IMR-90 (cell line): Measurements from ENCODE around the gene PPFIBP2. TPM values are rescaled to one million over a fixed set of nuclear protein-coding genes. Genes with fewer than 3 reads are reported as not detected.

ENCODE experiments used
- ATAC-seq: fragments of 200-7000 bp; cut with Tn5 transposase; 2 replicates; pipeline ENCODE4 v1.9.1; 2020; ENCODE audit warnings: low read depth, mild to moderate bottlenecking, moderate library complexity
- BruUV-seq: library from RNA; stranded (reverse); fragments of 400-500 nt; replicated peaks from 2 replicates; lab custom pipeline; 2021; lab: Mats Ljungman, UMichigan
- CTCF ChIA-PET: fragments of 300-600 bp; formaldehyde crosslinking; extraction: SDS; loops from one replicate; lab custom pipeline; 2021; ENCODE audit warnings: antibody characterized with exemption; lab: Yijun Ruan, JAX
- POLR2A ChIA-PET: fragments of 300-600 bp; sonication (Branson Sonifier 250); formaldehyde crosslinking; loops from one replicate; lab custom pipeline; 2022; ENCODE audit warnings: antibody characterized with exemption; ENCODE audit not compliant: unreplicated experiment; lab: Charles Lee
- DNase-seq: peaks from one replicate; pipeline ENCODE4 v3.0.0; 2013
- H2AFZ ChIP-seq: replicated peaks from 2 replicates; pipeline ENCODE3; 2013; ENCODE audit warnings: low read length, mild to moderate bottlenecking; ENCODE audit not compliant: poor library complexity
- H2AK5ac ChIP-seq: 2 replicates; pipeline ENCODE4 v1.6.1; 2013; ENCODE audit warnings: low read depth, low read length, inconsistent platforms
- H2AK9ac ChIP-seq: replicated peaks from 2 replicates; pipeline ENCODE3; 2013; ENCODE audit warnings: mild to moderate bottlenecking, low read depth, low read length, moderate library complexity; ENCODE audit not compliant: poor library complexity
- H2BK120ac ChIP-seq: 2 replicates; pipeline ENCODE4 v1.6.1; 2013; ENCODE audit warnings: low read depth, low read length, inconsistent platforms
- H2BK15ac ChIP-seq: 3 replicates; pipeline ENCODE4 v1.6.1; 2013; ENCODE audit warnings: low read depth, low read length, inconsistent platforms
- H2BK20ac ChIP-seq: 2 replicates; pipeline ENCODE4 v1.6.1; 2013; ENCODE audit warnings: low read depth, mild to moderate bottlenecking, inconsistent platforms, low read length, moderate library complexity
- H2BK5ac ChIP-seq: 2 replicates; pipeline ENCODE4 v1.6.1; 2013; ENCODE audit warnings: mild to moderate bottlenecking, low read depth, low read length, inconsistent platforms; ENCODE audit not compliant: poor library complexity, severe bottlenecking
- H3K14ac ChIP-seq: replicated peaks from 2 replicates; pipeline ENCODE4 v1.6.1; 2013; ENCODE audit warnings: low read depth, low read length, inconsistent platforms
- H3K18ac ChIP-seq: 2 replicates; pipeline ENCODE4 v1.6.1; 2013; ENCODE audit warnings: low read depth, low read length, control low read depth
- H3K23ac ChIP-seq: 2 replicates; pipeline ENCODE4 v1.6.1; 2013; ENCODE audit warnings: low read depth, low read length, inconsistent platforms
- H3K27ac ChIP-seq: 2 replicates; pipeline ENCODE4 v1.5.1; 2013; ENCODE audit warnings: mild to moderate bottlenecking, control low read depth, low read length; ENCODE audit not compliant: insufficient read depth
- H3K27me3 ChIP-seq: 2 replicates; pipeline ENCODE4 v1.6.1; 2013; ENCODE audit warnings: low read length; ENCODE audit not compliant: control insufficient read depth, insufficient read depth
- H3K36me3 ChIP-seq: 2 replicates; pipeline ENCODE4 v1.6.1; 2013; ENCODE audit warnings: low read length, mixed read lengths; ENCODE audit not compliant: control insufficient read depth, insufficient read depth
- H3K4ac ChIP-seq: 2 replicates; pipeline ENCODE4 v1.6.1; 2013; ENCODE audit warnings: low read depth, low read length, inconsistent platforms
- H3K4me1 ChIP-seq: 2 replicates; pipeline ENCODE4 v1.6.1; 2013; ENCODE audit warnings: low read length, mixed read lengths; ENCODE audit not compliant: control insufficient read depth, insufficient read depth
- H3K4me2 ChIP-seq: 2 replicates; pipeline ENCODE4 v1.6.1; 2013; ENCODE audit warnings: low read depth, mild to moderate bottlenecking, control low read depth, low read length, moderate library complexity
- H3K4me3 ChIP-seq: 2 replicates; pipeline ENCODE4 v1.5.1; 2013; ENCODE audit warnings: low read depth, mild to moderate bottlenecking, control low read depth, low read length, moderate library complexity; ENCODE audit not compliant: insufficient read depth
- H3K56ac ChIP-seq: 2 replicates; pipeline ENCODE4 v1.6.1; 2013; ENCODE audit warnings: low read length, inconsistent platforms; ENCODE audit not compliant: insufficient read depth; ENCODE audit errors: extremely low read depth
- H3K79me1 ChIP-seq, 2 experiments: 2 replicates each; pipeline ENCODE4 v1.6.1; 2013; ENCODE audit warnings: low read length in 2 of 2, inconsistent platforms in 1 of 2, low read depth in 1 of 2
- H3K9ac ChIP-seq: 2 replicates; pipeline ENCODE4 v1.6.1; 2013; ENCODE audit warnings: low read depth, low read length, control low read depth
- H3K9me1 ChIP-seq: 2 replicates; pipeline ENCODE4 v1.6.1; 2013; ENCODE audit warnings: low read length, inconsistent platforms; ENCODE audit not compliant: insufficient read depth
- H3K9me3 ChIP-seq: 2 replicates; pipeline ENCODE4 v1.6.1; 2013; ENCODE audit warnings: low read length; ENCODE audit not compliant: control insufficient read depth, insufficient read depth
- H4K20me1 ChIP-seq: 2 replicates; pipeline ENCODE4 v1.6.1; 2013; ENCODE audit warnings: low read length, inconsistent platforms; ENCODE audit not compliant: insufficient read depth
- H4K5ac ChIP-seq: 2 replicates; pipeline ENCODE4 v1.6.1; 2013; ENCODE audit warnings: mild to moderate bottlenecking, low read depth, low read length, control low read depth
- H4K8ac ChIP-seq, 2 experiments: 2 replicates each; pipeline ENCODE4 v1.6.1; 2013; ENCODE audit warnings: low read depth in 2 of 2, low read length in 2 of 2, control low read depth in 1 of 2, inconsistent platforms in 1 of 2
- H4K91ac ChIP-seq: 2 replicates; pipeline ENCODE4 v1.6.1; 2013; ENCODE audit warnings: low read depth, low read length, inconsistent platforms; ENCODE audit not compliant: insufficient read depth
- BHLHE40 ChIP-seq: fragments of 150-350 bp; IDR thresholded peaks from 2 replicates; pipeline ENCODE4 v1.6.1; 2016; ENCODE audit warnings: mild to moderate bottlenecking, low read depth, low read length
- CEBPB ChIP-seq: IDR thresholded peaks from 2 replicates; pipeline ENCODE4 v1.6.1; 2012; ENCODE audit warnings: low read depth, low read length, improper control_type of control experiment
- CHD1 ChIP-seq: IDR thresholded peaks from 2 replicates; pipeline ENCODE4 v1.6.1; 2012; ENCODE audit warnings: low read depth, low read length, improper control_type of control experiment
- FOS ChIP-seq: fragments of 150-350 bp; IDR thresholded peaks from 2 replicates; pipeline ENCODE4 v1.6.1; 2016; ENCODE audit warnings: low read depth, low read length
- MAFK ChIP-seq: IDR thresholded peaks from 2 replicates; pipeline ENCODE4 v1.6.1; 2012; ENCODE audit warnings: low read depth, low read length, improper control_type of control experiment
- MAZ ChIP-seq: IDR thresholded peaks from 2 replicates; pipeline ENCODE4 v1.6.1; 2012; ENCODE audit warnings: low read depth, mild to moderate bottlenecking, low read length, improper control_type of control experiment, moderate library complexity, borderline replicate concordance
- MXI1 ChIP-seq: IDR thresholded peaks from 2 replicates; pipeline ENCODE4 v1.6.1; 2012; ENCODE audit warnings: low read depth, mild to moderate bottlenecking, low read length, moderate library complexity, borderline replicate concordance
- NFE2L2 ChIP-seq: fragments of 150-350 bp; IDR thresholded peaks from 2 replicates; pipeline ENCODE4 v1.6.1; 2016; ENCODE audit warnings: low read depth, mild to moderate bottlenecking, low read length
- POLR2A ChIP-seq: IDR thresholded peaks from 2 replicates; pipeline ENCODE4 v1.6.1; 2012; ENCODE audit warnings: mild to moderate bottlenecking, low read depth, low read length
- RAD21 ChIP-seq: IDR thresholded peaks from 2 replicates; pipeline ENCODE4 v1.6.1; 2012; ENCODE audit warnings: low read length, improper control_type of control experiment
- RCOR1 ChIP-seq: IDR thresholded peaks from 2 replicates; pipeline ENCODE4 v1.6.1; 2012; ENCODE audit warnings: mild to moderate bottlenecking, low read length, improper control_type of control experiment; ENCODE audit not compliant: insufficient replicate concordance
- RFX5 ChIP-seq: IDR thresholded peaks from 2 replicates; pipeline ENCODE4 v1.8.0; 2012; ENCODE audit warnings: low read depth, mild to moderate bottlenecking, low read length, moderate library complexity
- SMC3 ChIP-seq: fragments of 150-350 bp; IDR thresholded peaks from 2 replicates; pipeline ENCODE4 v1.6.1; 2016; ENCODE audit warnings: low read depth, mild to moderate bottlenecking, antibody characterized with exemption, low read length, moderate library complexity
- WGBS, 2 experiments: methylation state at CpG; one replicate each; pipeline versions ENCODE4 v1.1.5 to v1.1.7; 2013; ENCODE audit warnings: missing lambda C conversion rate in 2 of 2; ENCODE audit not compliant: insufficient read length in 1 of 2; ENCODE audit errors: extremely low coverage in 2 of 2; 5-methylcytosine and 5-hydroxymethylcytosine counted together
- dilution Hi-C: fragments of 300-500 bp; cut with HindIII; formaldehyde crosslinking; loops from one replicate; pipeline ENCODE4 v1.14.3; 2018; ENCODE audit warnings: low sequenced_read_pairs; ENCODE audit not compliant: unreplicated experiment
- in situ Hi-C: fragments of 300-500 bp; cut with MboI; formaldehyde crosslinking; loops from 3 replicates; pipeline ENCODE4 v1.14.3; 2019; ENCODE audit warnings: low sequenced_read_pairs, inconsistent platforms, mixed read lengths
- intact Hi-C: fragments of 100-400 bp; cut with micrococcal nuclease; formaldehyde crosslinking; loops from 2 replicates; pipeline ENCODE4 v1.10.0; 2022
- polyA plus RNA-seq, 3 experiments: library from polyadenylated mRNA; depleted of rRNA; stranded (reverse); fragments of >200 nt; gene quantifications; 2 replicates each; pipeline ENCODE4 v1.2.3, GENCODE V29; 2012; ENCODE audit warnings: low replicate concordance in 1 of 3
- total RNA-seq: library from RNA; depleted of rRNA; stranded (reverse); fragments of >200 nt; gene quantifications from 2 replicates; pipeline ENCODE4 v1.2.3, GENCODE V29; 2012
- TF ChIP-seq, protein P1 (sequence below): fragments of 150-350 bp; IDR thresholded peaks from 2 replicates; pipeline ENCODE4 v1.6.1; 2017; ENCODE audit warnings: mild to moderate bottlenecking, antibody characterized with exemption, low read length, low read depth
- TF ChIP-seq, protein P2 (sequence below): conservative IDR thresholded peaks from 2 replicates; pipeline ENCODE4 v1.5.1; 2012; ENCODE audit warnings: mild to moderate bottlenecking, low read depth, low read length, improper control_type of control experiment

The PPFIBP2 gene
- total and polyA plus RNA-seq, 2 of the 4 experiments (the other 2 are of a cell fraction), result 6.0 to 11.8 TPM

DNA sequence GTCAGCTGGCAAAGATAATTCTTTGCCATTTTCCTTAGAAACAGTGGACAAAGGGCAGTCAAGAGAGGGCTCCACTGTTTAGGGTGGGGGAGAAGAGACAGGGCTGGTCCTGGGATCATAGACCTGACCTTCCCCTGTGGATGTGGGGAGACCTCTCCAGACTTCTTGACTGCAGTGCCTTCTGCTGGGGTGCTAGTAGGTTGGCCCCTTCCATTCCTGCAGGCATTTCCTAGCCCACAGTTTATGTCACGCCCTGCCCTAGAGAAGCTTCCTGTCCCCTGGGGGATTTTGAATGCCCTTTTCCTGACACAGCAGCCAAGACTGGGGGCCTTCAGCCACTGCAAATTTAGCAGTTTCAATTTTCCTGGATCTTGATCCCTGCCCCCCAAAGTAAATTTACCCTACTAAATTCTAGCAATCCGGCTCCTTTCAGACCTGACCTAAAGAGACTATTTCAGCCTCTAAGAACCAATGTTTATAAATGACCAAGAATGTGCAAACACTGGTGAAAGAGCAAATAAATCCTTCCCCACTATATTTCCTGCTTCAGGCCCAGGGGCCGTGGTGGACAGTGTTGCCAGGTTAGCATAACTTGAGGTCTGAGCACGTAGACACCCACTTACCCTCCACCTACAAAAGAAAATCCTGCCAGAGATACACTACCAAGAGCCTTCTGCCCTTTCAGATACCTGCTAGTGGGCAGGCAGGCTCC is 58.4 kb downstream of the PPFIBP2 start:
- WGBS, 2 experiments, result 80% methylated on average over 1 of the region's 4 CpGs; no CpG with 5 or more reads in 1 of the 2 experiments
- ATAC-seq (peak; percentile 56), DNase-seq (peak; percentile 34)
- BruUV-seq, result no TSS peak
- H3K56ac ChIP-seq, result no peak overlapping the region
- peak overlapping the region; percentile 47 for H4K91ac ChIP-seq
- H3K27ac ChIP-seq, result peak overlapping the region; percentile 73
- peak overlapping the region; percentile 73 for H4K5ac ChIP-seq
- in situ Hi-C loops (loop anchor here (5.0 to 25.0 kb wide), 4 partner anchors 80 to 415 kb away; partner anchors contain the start of gene EIF3F), dilution Hi-C loops (no loop called here), intact Hi-C loops (loop anchor here (2.0 to 10.0 kb wide), 2 partner anchors 323 to 415 kb away; partner anchors contain the start of gene EIF3F)
- H3K14ac ChIP-seq, result 0 out of 2 replicates have a peak overlapping the region, but pooled peaks have one; percentile 8
- peak overlapping the region; percentile 49 for H2BK5ac ChIP-seq
- ChIA-PET CTCF (interaction anchor here (0.7 to 2.6 kb wide), 28 partner anchors 9 to 393 kb away, joined by 3 to 59 read pairs (median 4); partner anchors contain the start of genes NLRP10 and PPFIBP2), POLR2A (interaction anchor here (1.5 kb wide), 1 partner anchor 85 kb away, joined by 5 read pairs; no protein-coding TSS in a partner anchor)
- H3K36me3 ChIP-seq, result no peaks in the 10 kb centered on the region
- H3K79me1 ChIP-seq, result no peaks in the 10 kb centered on the region
- H4K8ac ChIP-seq, result peak overlapping the region; percentile 25 to 65; a peak in 3 of 4 replicates
- H2AFZ ChIP-seq, result peak overlapping the region; percentile 19
- H2BK20ac ChIP-seq, result peak overlapping the region; percentile 32
- peaks cover 9% of the 10 kb centered on the region; the same call in 1 of the 2 replicates for H3K9me1 ChIP-seq
- H3K4me3 ChIP-seq, result no peak overlapping the region
- peak overlapping the region; percentile 14 for H2AK9ac ChIP-seq
- no peak overlapping the region for H2AK5ac ChIP-seq
- no peaks in the 10 kb centered on the region for H3K9me3 ChIP-seq
- peak overlapping the region; percentile 26; the same call in 1 of the 2 replicates for H3K23ac ChIP-seq
- peak overlapping the region; percentile 55 for H3K4me2 ChIP-seq
- H3K9ac ChIP-seq, result 0 out of 2 replicates have a peak overlapping the region, but pooled peaks have one; percentile 22
- peak overlapping the region; percentile 62 for H3K4ac ChIP-seq
- peaks cover 42% of the 10 kb centered on the region for H3K4me1 ChIP-seq
- H3K18ac ChIP-seq, result peak overlapping the region; percentile 71
- H2BK120ac ChIP-seq, result peak overlapping the region; percentile 56
- H4K20me1 ChIP-seq, result no peaks in the 10 kb centered on the region
- H2BK15ac ChIP-seq, result 0 out of 3 replicates have a peak overlapping the region, but pooled peaks have one; percentile 3
- H3K27me3 ChIP-seq, result peaks cover 15% of the 10 kb centered on the region
- TF ChIP-seq RFX5, result no peak
- no peak for TF ChIP-seq FOS
- TF ChIP-seq, protein P1, sequence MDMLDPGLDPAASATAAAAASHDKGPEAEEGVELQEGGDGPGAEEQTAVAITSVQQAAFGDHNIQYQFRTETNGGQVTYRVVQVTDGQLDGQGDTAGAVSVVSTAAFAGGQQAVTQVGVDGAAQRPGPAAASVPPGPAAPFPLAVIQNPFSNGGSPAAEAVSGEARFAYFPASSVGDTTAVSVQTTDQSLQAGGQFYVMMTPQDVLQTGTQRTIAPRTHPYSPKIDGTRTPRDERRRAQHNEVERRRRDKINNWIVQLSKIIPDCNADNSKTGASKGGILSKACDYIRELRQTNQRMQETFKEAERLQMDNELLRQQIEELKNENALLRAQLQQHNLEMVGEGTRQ, result no peak
- no peak for TF ChIP-seq SMC3
- TF ChIP-seq POLR2A, result no peak
- TF ChIP-seq NFE2L2, result no peak
- no peak for TF ChIP-seq CHD1
- TF ChIP-seq MAFK, result no peak
- TF ChIP-seq MAZ, result no peak
- no peak for TF ChIP-seq RAD21
- TF ChIP-seq CEBPB, result no peak
- no peak for TF ChIP-seq MXI1
- no peak for TF ChIP-seq BHLHE40
- TF ChIP-seq, protein P2, sequence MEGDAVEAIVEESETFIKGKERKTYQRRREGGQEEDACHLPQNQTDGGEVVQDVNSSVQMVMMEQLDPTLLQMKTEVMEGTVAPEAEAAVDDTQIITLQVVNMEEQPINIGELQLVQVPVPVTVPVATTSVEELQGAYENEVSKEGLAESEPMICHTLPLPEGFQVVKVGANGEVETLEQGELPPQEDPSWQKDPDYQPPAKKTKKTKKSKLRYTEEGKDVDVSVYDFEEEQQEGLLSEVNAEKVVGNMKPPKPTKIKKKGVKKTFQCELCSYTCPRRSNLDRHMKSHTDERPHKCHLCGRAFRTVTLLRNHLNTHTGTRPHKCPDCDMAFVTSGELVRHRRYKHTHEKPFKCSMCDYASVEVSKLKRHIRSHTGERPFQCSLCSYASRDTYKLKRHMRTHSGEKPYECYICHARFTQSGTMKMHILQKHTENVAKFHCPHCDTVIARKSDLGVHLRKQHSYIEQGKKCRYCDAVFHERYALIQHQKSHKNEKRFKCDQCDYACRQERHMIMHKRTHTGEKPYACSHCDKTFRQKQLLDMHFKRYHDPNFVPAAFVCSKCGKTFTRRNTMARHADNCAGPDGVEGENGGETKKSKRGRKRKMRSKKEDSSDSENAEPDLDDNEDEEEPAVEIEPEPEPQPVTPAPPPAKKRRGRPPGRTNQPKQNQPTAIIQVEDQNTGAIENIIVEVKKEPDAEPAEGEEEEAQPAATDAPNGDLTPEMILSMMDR, result no peak
- no peak for TF ChIP-seq RCOR1
